RPMI7951 (cell line): ENCODE results near the gene ABCD1. TPM values are rescaled to one million over a fixed set of nuclear protein-coding genes. Genes with fewer than 3 reads are reported as not detected.
A peak's percentile ranks its signal among the peaks of the same experiment; 100 is the strongest.
"Not testable (repeated sequence)": the region's sequence is repeated elsewhere in the genome, so short reads cannot be mapped to it uniquely, and the experiment has no call there.

ENCODE experiments used
- DNase-seq: peaks from one replicate; pipeline ENCODE4 v3.0.0-alpha.2; 2012; ENCODE audit warnings: low read depth
- total RNA-seq: library from RNA; depleted of rRNA; stranded (reverse); fragments of >200 nt; shearing (Covaris generic); gene quantifications from 2 replicates; pipeline ENCODE4 v1.2.3, GENCODE V29; 2014; rRNA removed

The ABCD1 gene
- total RNA-seq, result 7.0 and 9.8 TPM in 2 replicates

GRCh38 chrX:153724252-153725038 lies at the start of gene ABCD1, which contains the start of gene BCAP31:
Gene ABCD1 (plus strand): TSS chrX:153724856. CDS start chrX:153725267, 411 bp downstream.
Gene BCAP31 (minus strand): TSS chrX:153724387. CDS start chrX:153723244, 1,143 bp downstream.
- peak; percentile 83 for DNase-seq

GRCh38 chrX:153681175-153681574 lies 43.5 kb upstream of the ABCD1 start:
- DNase-seq, result no peak

- not testable (repeated sequence) for DNase-seq
Measured at GRCh38 chrX:153683486-153683885, 41.2 kb upstream of the ABCD1 start.

- no peak for DNase-seq
Measured at GRCh38 chrX:153684467-153685155, 40.0 kb upstream of the ABCD1 start.

GRCh38 chrX:153685156-153685536 lies 39.5 kb upstream of the ABCD1 start:
- no peak for DNase-seq

GRCh38 chrX:153685751-153686696 lies 38.6 kb upstream of the ABCD1 start:
- DNase-seq, result no peak

- no peak for DNase-seq
Measured at GRCh38 chrX:153686711-153687110, 37.9 kb upstream of the ABCD1 start.

GRCh38 chrX:153687121-153688039 lies 37.3 kb upstream of the ABCD1 start, which contains the start of gene SLC6A8:
Gene SLC6A8 (plus strand): TSS chrX:153687926. CDS start chrX:153688575, 649 bp downstream.
- peak; percentile 60 for DNase-seq

GRCh38 chrX:153688071-153688470 lies 36.6 kb upstream of the ABCD1 start:
- no peak for DNase-seq

- DNase-seq, result no peak
Measured at GRCh38 chrX:153688506-153688905, 36.1 kb upstream of the ABCD1 start.

GRCh38 chrX:153688911-153689590 lies 35.6 kb upstream of the ABCD1 start:
- DNase-seq, result peak; percentile 20

- DNase-seq, result peak; percentile 8
Measured at GRCh38 chrX:153689654-153690465, 34.8 kb upstream of the ABCD1 start.

GRCh38 chrX:153690466-153690865 lies 34.2 kb upstream of the ABCD1 start:
- no peak for DNase-seq

GRCh38 chrX:153691032-153691827 lies 33.4 kb upstream of the ABCD1 start:
- DNase-seq, result not testable (repeated sequence)

- DNase-seq, result no peak
Measured at GRCh38 chrX:153692003-153692402, 32.7 kb upstream of the ABCD1 start.

GRCh38 chrX:153692611-153693156 lies 32.0 kb upstream of the ABCD1 start:
- no peak for DNase-seq

- DNase-seq, result no peak
Measured at GRCh38 chrX:153693216-153694086, 31.2 kb upstream of the ABCD1 start.
